Testis (tissue), 3 donors: ENCODE data around the gene CNTN4. TPM values are rescaled to one million over a fixed set of nuclear protein-coding genes. Genes with fewer than 3 reads are reported as not detected.

Experiments
- DNase-seq: peaks from one replicate; pipeline ENCODE4 v3.0.0-alpha.2; 2019
- H3K27ac ChIP-seq, 2 donors: fragments of 200-600 bp; sonication (generic); one replicate each; pipeline ENCODE4 v1.5.1; 2019
- H3K27me3 ChIP-seq: fragments of 200-600 bp; sonication (generic); one replicate; pipeline ENCODE4 v1.5.1; 2019
- H3K36me3 ChIP-seq: fragments of 200-600 bp; sonication (generic); one replicate; pipeline ENCODE4 v1.5.1; 2017; ENCODE audit warnings: low read depth; ENCODE audit errors: missing control alignments
- H3K4me1 ChIP-seq: fragments of 200-600 bp; sonication (generic); one replicate; pipeline ENCODE4 v1.5.1; 2019
- H3K4me3 ChIP-seq, 2 donors: fragments of 200-600 bp; sonication (generic); one replicate each; pipeline ENCODE4 v1.5.1; 2017 to 2019
- H3K9me3 ChIP-seq: fragments of 200-600 bp; sonication (generic); one replicate; pipeline ENCODE4 v1.5.1; 2017
- CTCF ChIP-seq, 3 experiments: fragments of 450-650 bp in 2 of 3; fragments of 200-600 bp in 1 of 3; sonication (generic) in 1 of 3; IDR thresholded peaks; one replicate each; pipeline ENCODE4 v1.5.1; 2016 to 2019; ENCODE audit warnings: antibody characterized with exemption in 3 of 3, mild to moderate bottlenecking in 2 of 3, moderate library complexity in 1 of 3
- POLR2A ChIP-seq: fragments of 450-650 bp; IDR thresholded peaks from one replicate; pipeline ENCODE4 v1.6.1; 2017; ENCODE audit warnings: antibody characterized with exemption, mild to moderate bottlenecking, moderate library complexity
- WGBS, 2 donors: methylation state at CpG; one replicate each; pipeline ENCODE4 v1.1.5; 2018; 5-methylcytosine and 5-hydroxymethylcytosine counted together
- intact Hi-C: fragments of 100-400 bp; cut with DNase I; formaldehyde crosslinking; loops from one replicate; pipeline ENCODE4 v1.15.1; 2023; ENCODE audit warnings: low total_unique reads
- polyA plus RNA-seq: library from polyadenylated mRNA; stranded (reverse); fragments of 350-450 nt; fragmentation: Illumina TruSeq; extraction: RNeasy Lipid Tissue Mini Kit (QIAGEN cat#74804); gene quantifications from one replicate; pipeline ENCODE4 v1.2.3, GENCODE V29; 2014; ENCODE audit warnings: low read depth, low replicate concordance; ENCODE audit not compliant: insufficient read depth
- total RNA-seq, 2 donors: library from RNA; depleted of rRNA; stranded (reverse); fragments of >200 nt; gene quantifications; one replicate each; pipeline ENCODE4 v1.2.3, GENCODE V29; 2016

The CNTN4 gene
- total and polyA plus RNA-seq, 3 donors from 2014 or later: 10.4 to 37.7 (median 19.6) TPM

DNA sequence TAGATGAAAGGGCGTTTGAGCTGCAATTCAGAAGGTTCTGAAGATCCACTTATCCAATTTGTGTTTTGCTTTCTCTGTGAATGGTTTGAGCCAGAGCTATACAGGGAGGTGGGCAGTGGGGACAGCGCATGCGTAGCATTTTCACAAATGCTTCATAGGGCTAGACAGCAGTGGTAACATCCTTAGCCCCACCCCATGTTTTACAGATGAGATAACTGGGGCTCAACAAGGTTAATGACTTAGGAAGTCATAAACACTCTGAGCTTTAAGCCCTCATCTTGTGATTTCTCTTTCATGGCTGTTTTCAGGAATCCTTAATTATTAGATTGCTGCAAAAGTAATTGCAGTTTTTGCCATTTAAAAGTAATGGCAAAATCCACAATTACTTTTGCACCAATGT lies 602.8 kb downstream of the CNTN4 start:
- no peak for DNase-seq
- no peaks in the 10 kb centered on the region for H3K27me3 ChIP-seq
- 93% methylated on average over 3 of the region's 3 CpGs for WGBS, 2 donors
- intact Hi-C loops: no loop called here
- H3K27ac ChIP-seq: no peak overlapping the region
- no peaks in the 10 kb centered on the region for H3K36me3 ChIP-seq
- no peaks in the 10 kb centered on the region for H3K4me1 ChIP-seq
- H3K4me3 ChIP-seq: no peak overlapping the region
- TF ChIP-seq POLR2A (no peak), CTCF (IDR thresholded peaks at IDR 0.05) (no peak)
- H3K9me3 ChIP-seq: no peaks in the 10 kb centered on the region

DNA sequence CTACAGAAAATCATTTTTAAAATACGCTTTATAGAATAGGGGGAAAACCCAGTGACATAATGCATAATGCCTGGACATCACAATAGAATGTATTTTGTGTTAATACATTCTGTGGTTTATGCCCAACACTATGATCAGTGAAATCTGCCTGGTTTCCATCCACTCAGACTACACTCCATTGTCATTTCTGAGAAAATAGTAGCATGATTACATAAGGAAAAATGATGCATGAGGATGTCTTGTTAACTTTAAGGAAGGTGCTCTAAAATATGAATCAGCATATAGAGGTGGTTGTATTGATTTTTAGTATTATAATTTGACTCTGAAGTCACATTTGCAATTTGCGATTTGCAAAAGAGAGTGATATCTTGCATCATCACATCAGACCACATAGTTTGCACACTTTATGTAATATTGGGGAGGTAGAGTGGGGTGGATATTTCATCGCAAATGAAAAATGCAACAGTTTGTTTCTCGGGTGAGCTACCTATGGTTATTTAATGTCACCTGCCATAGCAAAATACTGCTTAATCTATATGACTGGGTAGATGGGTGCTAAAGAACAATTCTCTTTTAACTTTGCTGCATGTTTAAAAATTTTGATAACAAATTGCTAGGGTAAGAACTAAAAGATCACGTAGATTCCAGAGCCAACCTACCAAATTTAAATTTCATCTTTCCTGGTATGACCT lies 607.6 kb downstream of the CNTN4 start:
- Histone ChIP-seq H3K9me3 (no peaks in the 10 kb centered on the region), H3K27me3 (no peaks in the 10 kb centered on the region), H3K4me3 (no peak overlapping the region), H3K36me3 (no peaks in the 10 kb centered on the region), H3K4me1 (no peaks in the 10 kb centered on the region), H3K27ac (no peak overlapping the region)
- no peak for DNase-seq
- intact Hi-C loops: no loop called here
- no peak for TF ChIP-seq POLR2A
- no peak for TF ChIP-seq CTCF (IDR thresholded peaks at IDR 0.05)
- WGBS, 2 donors: 89 to 92% methylated on average over 5 of the region's 5 CpGs

GRCh38 chr3:2706836-2707210 lies 608.2 kb downstream of the CNTN4 start:
- no peak for TF ChIP-seq POLR2A
- TF ChIP-seq CTCF (IDR thresholded peaks at IDR 0.05): no peak
- H3K27ac ChIP-seq: no peak overlapping the region
- H3K4me1 ChIP-seq: no peaks in the 10 kb centered on the region
- WGBS, 2 donors: 92 to 96% methylated on average over 3 of the region's 3 CpGs
- DNase-seq: no peak
- no peaks in the 10 kb centered on the region for H3K9me3 ChIP-seq
- H3K27me3 ChIP-seq: no peaks in the 10 kb centered on the region
- intact Hi-C loops: no loop called here
- H3K4me3 ChIP-seq: no peak overlapping the region
- no peaks in the 10 kb centered on the region for H3K36me3 ChIP-seq

DNA sequence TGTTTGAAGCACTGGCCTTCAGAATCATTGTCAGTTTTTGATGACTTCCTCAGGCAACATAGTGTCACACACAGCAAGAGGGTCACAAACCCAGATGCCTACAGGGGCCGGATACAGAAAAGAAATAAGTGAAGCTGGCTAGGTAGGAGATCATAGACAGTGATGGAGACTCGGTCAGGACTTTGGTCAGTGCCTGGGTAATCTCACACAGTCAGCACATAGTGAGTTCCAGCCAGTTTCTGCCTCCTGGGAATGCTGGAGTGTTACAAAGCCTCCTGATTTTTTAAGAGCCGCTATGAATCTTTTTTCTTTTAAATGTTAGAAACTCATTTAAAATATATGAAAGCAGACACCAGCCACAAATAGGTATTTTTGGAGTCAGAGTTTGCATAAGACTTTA lies 612.4 kb downstream of the CNTN4 start:
- intact Hi-C loops: no loop called here
- no peak for DNase-seq
- no peaks in the 10 kb centered on the region for H3K27me3 ChIP-seq
- no peaks in the 10 kb centered on the region for H3K36me3 ChIP-seq
- 70 to 76% methylated on average over 3 of the region's 3 CpGs for WGBS, 2 donors
- TF ChIP-seq CTCF (IDR thresholded peaks at IDR 0.05) (no peak), POLR2A (no peak)
- H3K9me3 ChIP-seq: no peaks in the 10 kb centered on the region
- H3K27ac ChIP-seq: no peak overlapping the region
- no peak overlapping the region for H3K4me3 ChIP-seq
- no peaks in the 10 kb centered on the region for H3K4me1 ChIP-seq

DNA sequence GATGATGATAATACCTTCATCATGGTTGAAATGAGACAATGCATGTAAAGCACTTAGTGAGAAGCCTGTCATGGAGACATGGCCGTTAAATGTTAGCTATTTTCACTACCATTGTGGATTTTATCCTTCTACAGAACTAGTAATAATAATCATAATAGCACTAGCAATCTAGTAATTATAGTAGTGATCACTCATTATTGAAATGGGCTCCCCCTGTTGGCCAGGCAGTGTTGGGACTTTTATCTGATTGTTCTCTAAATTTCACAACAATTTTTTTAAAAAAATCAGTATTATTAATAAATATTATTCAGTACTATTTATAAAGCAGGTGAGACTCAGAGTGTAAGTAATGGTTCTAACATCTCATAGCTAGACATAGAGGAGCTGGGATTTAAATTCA lies 615.3 kb downstream of the CNTN4 start:
- peak; percentile 27 for DNase-seq
- intact Hi-C loops: no loop called here
- Histone ChIP-seq H3K4me3 (no peak overlapping the region), H3K9me3 (no peaks in the 10 kb centered on the region), H3K4me1 (no peaks in the 10 kb centered on the region), H3K27ac (no peak overlapping the region), H3K36me3 (no peaks in the 10 kb centered on the region), H3K27me3 (no peaks in the 10 kb centered on the region)
- 82 to 88% methylated on average over 1 of the region's 1 CpG for WGBS, 2 donors
- TF ChIP-seq POLR2A: no peak
- TF ChIP-seq CTCF (IDR thresholded peaks at IDR 0.05): peak in 1 of 3 experiments; percentile 50
